Keratinocyte (primary cell): Measurements from ENCODE around the gene CELF5.

Experiments used
- CTCF ChIP-seq, 3 experiments: IDR thresholded peaks in 1 of 3; conservative IDR thresholded peaks in 1 of 3; optimal IDR thresholded peaks in 1 of 3; 2 replicates in 2 of 3; 3 replicates in 1 of 3; pipeline versions ENCODE3 to v1.5.1; 2011; ENCODE audit warnings: low read length in 3 of 3, mild to moderate bottlenecking in 3 of 3, moderate library complexity in 2 of 3, control low read depth in 1 of 3, inconsistent platforms in 1 of 3; ENCODE audit not compliant: insufficient read depth in 2 of 3; ENCODE audit errors: extremely low read depth in 1 of 3
- EZH2 ChIP-seq: IDR thresholded peaks from one replicate; pipeline ENCODE4 v1.6.1; 2012; ENCODE audit warnings: inconsistent platforms, mild to moderate bottlenecking, low read length, moderate library complexity

- TF ChIP-seq EZH2 = no peak
- TF ChIP-seq CTCF (optimal IDR thresholded peaks at IDR 0.05 in 1 of 3, IDR thresholded peaks at IDR 0.05 in 1 of 3, conservative IDR thresholded peaks at IDR 0.05 in 1 of 3; ENCODE audit: extremely low read depth in 1 of 3, insufficient read depth in 2 of 3, low read length in 3 of 3) = no peak
Measured at GRCh38 chr19:3201911-3202310, 22.6 kb upstream of the CELF5 start.
